Smooth muscle cell of the umbilical artery (primary cell): ENCODE data around the gene CYBB. TPM values are rescaled to one million over a fixed set of nuclear protein-coding genes. Genes with fewer than 3 reads are reported as not detected.

ENCODE experiments used
- total RNA-seq: library from RNA; depleted of rRNA; stranded (reverse); fragments of >200 nt; gene quantifications from 2 replicates; pipeline ENCODE4 v1.2.3, GENCODE V29; 2014

CYBB gene
- not detected in 2 replicates for total RNA-seq

GRCh38 chrX:37779857-37780256 lies at the start of gene CYBB:
Gene CYBB, plus strand, starts transcription at chrX:37780059. Its CDS starts 19 bp downstream, at chrX:37780078.

GRCh38 chrX:37846934-37847732 lies 67.3 kb downstream of the CYBB start, which contains the start of gene DYNLT3:
Gene DYNLT3, minus strand, starts transcription at chrX:37847571. Its CDS starts 61 bp downstream, at chrX:37847510.

Other genes starting within 250 kb of the CYBB start
- under 0.01 and 0.83 TPM in 2 replicates for gene LANCL3, start 208.4 kb upstream of the CYBB start, total RNA-seq
- gene XK, start 94.3 kb upstream of the CYBB start, total RNA-seq, result under 0.01 and 0.05 TPM in 2 replicates
- 75.4 and 78.7 TPM in 2 replicates for gene DYNLT3, start 67.5 kb downstream of the CYBB start, total RNA-seq
- 0.55 and 0.89 TPM in 2 replicates for gene SYTL5, start 226.5 kb downstream of the CYBB start, total RNA-seq